Measurements from ENCODE around the gene VSTM5.

Gene VSTM5

DNA sequence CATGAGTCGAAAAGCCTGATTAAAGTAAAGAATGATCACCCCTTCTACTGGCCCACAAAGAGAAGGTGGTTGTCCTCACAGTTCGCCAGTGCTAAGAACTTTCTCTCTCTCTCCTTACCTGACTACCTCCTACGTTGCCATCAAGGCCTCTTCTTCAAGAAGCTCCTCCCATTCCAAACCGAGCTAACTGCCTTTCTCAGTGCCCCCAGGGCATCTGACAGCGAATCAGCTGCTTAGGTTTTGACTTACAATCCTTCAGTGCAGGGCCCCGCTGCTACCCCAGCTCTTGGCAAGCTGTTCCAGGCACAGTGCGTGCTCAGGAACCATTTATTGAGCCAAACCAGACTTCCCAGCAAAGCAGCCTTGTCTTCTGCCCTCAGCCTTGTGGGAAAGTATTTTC, 5.8 kb downstream of the VSTM5 start (continued):
- TF ChIP-seq, protein P1, sequence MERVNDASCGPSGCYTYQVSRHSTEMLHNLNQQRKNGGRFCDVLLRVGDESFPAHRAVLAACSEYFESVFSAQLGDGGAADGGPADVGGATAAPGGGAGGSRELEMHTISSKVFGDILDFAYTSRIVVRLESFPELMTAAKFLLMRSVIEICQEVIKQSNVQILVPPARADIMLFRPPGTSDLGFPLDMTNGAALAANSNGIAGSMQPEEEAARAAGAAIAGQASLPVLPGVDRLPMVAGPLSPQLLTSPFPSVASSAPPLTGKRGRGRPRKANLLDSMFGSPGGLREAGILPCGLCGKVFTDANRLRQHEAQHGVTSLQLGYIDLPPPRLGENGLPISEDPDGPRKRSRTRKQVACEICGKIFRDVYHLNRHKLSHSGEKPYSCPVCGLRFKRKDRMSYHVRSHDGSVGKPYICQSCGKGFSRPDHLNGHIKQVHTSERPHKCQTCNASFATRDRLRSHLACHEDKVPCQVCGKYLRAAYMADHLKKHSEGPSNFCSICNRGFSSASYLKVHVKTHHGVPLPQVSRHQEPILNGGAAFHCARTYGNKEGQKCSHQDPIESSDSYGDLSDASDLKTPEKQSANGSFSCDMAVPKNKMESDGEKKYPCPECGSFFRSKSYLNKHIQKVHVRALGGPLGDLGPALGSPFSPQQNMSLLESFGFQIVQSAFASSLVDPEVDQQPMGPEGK (CRISPR knock-in tag; IDR thresholded peaks at IDR 0.05; ENCODE audit: borderline replicate concordance), result no peak
- no peak for TF ChIP-seq TOX (CRISPR knock-in tag; IDR thresholded peaks at IDR 0.05; ENCODE audit: borderline replicate concordance)
- no peak for TF ChIP-seq ESRRG (CRISPR knock-in tag; IDR thresholded peaks at IDR 0.05)
- TF ChIP-seq CSDC2 (CRISPR knock-in tag; IDR thresholded peaks at IDR 0.05), result no peak

DNA sequence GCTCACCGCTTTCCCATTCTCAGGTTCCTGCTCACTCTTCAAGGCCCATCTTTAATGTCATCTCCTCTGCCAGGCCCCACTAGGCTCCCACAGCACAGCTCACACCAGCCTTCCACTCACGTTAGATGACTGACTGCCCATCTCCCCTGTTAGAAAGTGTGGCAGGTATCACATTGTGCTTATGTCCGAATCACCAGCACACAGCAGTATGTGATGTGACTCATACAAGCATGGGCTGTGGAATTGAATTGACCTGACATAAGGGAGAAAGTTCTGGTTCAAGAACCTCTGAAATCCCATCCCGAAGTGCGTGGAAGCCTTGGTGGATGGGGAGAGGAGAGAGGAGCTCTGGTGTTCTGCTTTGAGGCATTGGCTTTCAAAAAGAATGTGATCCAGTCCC, 6.5 kb downstream of the VSTM5 start:
- TF ChIP-seq, protein P2, sequence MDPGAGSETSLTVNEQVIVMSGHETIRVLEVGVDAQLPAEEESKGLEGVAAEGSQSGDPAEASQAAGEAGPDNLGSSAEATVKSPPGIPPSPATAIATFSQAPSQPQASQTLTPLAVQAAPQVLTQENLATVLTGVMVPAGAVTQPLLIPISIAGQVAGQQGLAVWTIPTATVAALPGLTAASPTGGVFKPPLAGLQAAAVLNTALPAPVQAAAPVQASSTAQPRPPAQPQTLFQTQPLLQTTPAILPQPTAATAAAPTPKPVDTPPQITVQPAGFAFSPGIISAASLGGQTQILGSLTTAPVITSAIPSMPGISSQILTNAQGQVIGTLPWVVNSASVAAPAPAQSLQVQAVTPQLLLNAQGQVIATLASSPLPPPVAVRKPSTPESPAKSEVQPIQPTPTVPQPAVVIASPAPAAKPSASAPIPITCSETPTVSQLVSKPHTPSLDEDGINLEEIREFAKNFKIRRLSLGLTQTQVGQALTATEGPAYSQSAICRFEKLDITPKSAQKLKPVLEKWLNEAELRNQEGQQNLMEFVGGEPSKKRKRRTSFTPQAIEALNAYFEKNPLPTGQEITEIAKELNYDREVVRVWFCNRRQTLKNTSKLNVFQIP (CRISPR knock-in tag; IDR thresholded peaks at IDR 0.05; ENCODE audit: borderline replicate concordance, low read depth), result no peak
- TF ChIP-seq, protein P3, sequence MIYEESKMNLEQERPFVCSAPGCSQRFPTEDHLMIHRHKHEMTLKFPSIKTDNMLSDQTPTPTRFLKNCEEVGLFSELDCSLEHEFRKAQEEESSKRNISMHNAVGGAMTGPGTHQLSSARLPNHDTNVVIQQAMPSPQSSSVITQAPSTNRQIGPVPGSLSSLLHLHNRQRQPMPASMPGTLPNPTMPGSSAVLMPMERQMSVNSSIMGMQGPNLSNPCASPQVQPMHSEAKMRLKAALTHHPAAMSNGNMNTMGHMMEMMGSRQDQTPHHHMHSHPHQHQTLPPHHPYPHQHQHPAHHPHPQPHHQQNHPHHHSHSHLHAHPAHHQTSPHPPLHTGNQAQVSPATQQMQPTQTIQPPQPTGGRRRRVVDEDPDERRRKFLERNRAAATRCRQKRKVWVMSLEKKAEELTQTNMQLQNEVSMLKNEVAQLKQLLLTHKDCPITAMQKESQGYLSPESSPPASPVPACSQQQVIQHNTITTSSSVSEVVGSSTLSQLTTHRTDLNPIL (CRISPR knock-in tag; IDR thresholded peaks at IDR 0.05; ENCODE audit: low read depth), result no peak
- TF ChIP-seq ESRRG (CRISPR knock-in tag; IDR thresholded peaks at IDR 0.05) (no peak), ZNF70 (CRISPR knock-in tag; IDR thresholded peaks at IDR 0.05) (no peak), ZFP3 (CRISPR knock-in tag; IDR thresholded peaks at IDR 0.05) (no peak), GLIS3 (CRISPR knock-in tag; IDR thresholded peaks at IDR 0.05) (no peak), TOX (CRISPR knock-in tag; IDR thresholded peaks at IDR 0.05; ENCODE audit: borderline replicate concordance) (no peak), CSDC2 (CRISPR knock-in tag; IDR thresholded peaks at IDR 0.05) (no peak), BACH2 (CRISPR knock-in tag; IDR thresholded peaks at IDR 0.05; ENCODE audit: borderline replicate concordance) (no peak), ZNF8 (CRISPR knock-in tag; IDR thresholded peaks at IDR 0.05) (no peak), ZC3H10 (CRISPR knock-in tag; IDR thresholded peaks at IDR 0.05) (no peak), ZFP30 (CRISPR knock-in tag; IDR thresholded peaks at IDR 0.05) (no peak), PPARA (CRISPR knock-in tag; IDR thresholded peaks at IDR 0.05; ENCODE audit: borderline replicate concordance) (no peak), SNAI2 (CRISPR knock-in tag; IDR thresholded peaks at IDR 0.05) (no peak), ISL1 (CRISPR knock-in tag; IDR thresholded peaks at IDR 0.05) (no peak), OSR1 (CRISPR knock-in tag; IDR thresholded peaks at IDR 0.05) (no peak)
- TF ChIP-seq, protein P4, sequence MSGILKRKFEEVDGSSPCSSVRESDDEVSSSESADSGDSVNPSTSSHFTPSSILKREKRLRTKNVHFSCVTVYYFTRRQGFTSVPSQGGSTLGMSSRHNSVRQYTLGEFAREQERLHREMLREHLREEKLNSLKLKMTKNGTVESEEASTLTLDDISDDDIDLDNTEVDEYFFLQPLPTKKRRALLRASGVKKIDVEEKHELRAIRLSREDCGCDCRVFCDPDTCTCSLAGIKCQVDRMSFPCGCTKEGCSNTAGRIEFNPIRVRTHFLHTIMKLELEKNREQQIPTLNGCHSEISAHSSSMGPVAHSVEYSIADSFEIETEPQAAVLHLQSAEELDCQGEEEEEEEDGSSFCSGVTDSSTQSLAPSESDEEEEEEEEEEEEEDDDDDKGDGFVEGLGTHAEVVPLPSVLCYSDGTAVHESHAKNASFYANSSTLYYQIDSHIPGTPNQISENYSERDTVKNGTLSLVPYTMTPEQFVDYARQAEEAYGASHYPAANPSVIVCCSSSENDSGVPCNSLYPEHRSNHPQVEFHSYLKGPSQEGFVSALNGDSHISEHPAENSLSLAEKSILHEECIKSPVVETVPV (CRISPR knock-in tag; IDR thresholded peaks at IDR 0.05), result no peak
- TF ChIP-seq, protein P1 (CRISPR knock-in tag; IDR thresholded peaks at IDR 0.05; ENCODE audit: borderline replicate concordance), result no peak
- ATAC-seq, result no peak

DNA sequence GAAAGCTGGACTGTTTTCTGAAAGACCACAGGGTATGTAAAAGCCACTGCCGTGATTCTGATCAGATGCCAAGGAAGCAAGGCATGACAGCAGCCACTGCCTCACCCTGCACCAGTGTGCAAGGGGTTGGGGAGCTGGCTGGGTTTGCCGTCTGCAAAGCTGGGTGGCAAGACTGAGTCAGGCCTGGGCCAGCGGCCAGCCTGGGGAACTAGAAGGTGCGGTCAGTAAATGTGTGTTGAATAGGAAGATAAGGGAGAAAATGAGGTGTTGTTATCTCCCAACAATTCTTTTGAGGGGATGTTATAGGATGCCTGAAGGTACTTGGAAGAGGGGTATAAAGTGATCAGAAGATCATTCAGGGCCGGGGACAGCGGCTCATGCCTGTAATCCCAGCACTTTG, 8.0 kb downstream of the VSTM5 start:
- TF ChIP-seq CSDC2 (CRISPR knock-in tag; IDR thresholded peaks at IDR 0.05) (no peak), ZNF70 (CRISPR knock-in tag; IDR thresholded peaks at IDR 0.05) (no peak), ZFP30 (CRISPR knock-in tag; IDR thresholded peaks at IDR 0.05) (no peak), SNAI2 (CRISPR knock-in tag; IDR thresholded peaks at IDR 0.05) (no peak), ZNF8 (CRISPR knock-in tag; IDR thresholded peaks at IDR 0.05) (no peak), GLIS3 (CRISPR knock-in tag; IDR thresholded peaks at IDR 0.05) (no peak), ZFP3 (CRISPR knock-in tag; IDR thresholded peaks at IDR 0.05) (peak; percentile 21; the same call in 1 of the 2 replicates), PPARA (CRISPR knock-in tag; IDR thresholded peaks at IDR 0.05; ENCODE audit: borderline replicate concordance) (no peak)
- peak; percentile 79 for ATAC-seq

DNA sequence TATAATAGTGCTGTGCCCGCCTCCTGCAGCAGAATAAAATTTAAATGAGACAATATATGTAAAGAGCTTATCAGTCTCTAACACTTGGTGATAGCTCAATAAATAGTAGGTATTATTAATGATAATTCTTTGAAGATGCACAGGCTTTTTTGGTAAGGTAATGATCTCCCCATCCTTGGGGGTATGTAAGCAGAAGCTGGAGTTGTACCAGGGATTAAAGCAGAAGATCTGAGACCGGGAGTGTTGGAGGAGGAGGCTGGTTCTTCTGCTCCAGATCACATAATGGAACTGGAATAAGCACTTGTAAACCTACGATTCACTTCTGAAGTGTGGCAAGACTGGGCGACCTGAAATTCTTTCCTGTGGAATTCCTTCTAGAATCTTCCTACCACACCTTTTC, 8.4 kb downstream of the VSTM5 start:
- ATAC-seq, result no peak
- TF ChIP-seq, protein P3 (CRISPR knock-in tag; IDR thresholded peaks at IDR 0.05; ENCODE audit: low read depth), result no peak
- TF ChIP-seq ZNF70 (CRISPR knock-in tag; IDR thresholded peaks at IDR 0.05) (no peak), ZNF8 (CRISPR knock-in tag; IDR thresholded peaks at IDR 0.05) (no peak), TOX (CRISPR knock-in tag; IDR thresholded peaks at IDR 0.05; ENCODE audit: borderline replicate concordance) (no peak), GLIS3 (CRISPR knock-in tag; IDR thresholded peaks at IDR 0.05) (no peak), ZC3H10 (CRISPR knock-in tag; IDR thresholded peaks at IDR 0.05) (no peak), SNAI2 (CRISPR knock-in tag; IDR thresholded peaks at IDR 0.05) (no peak), ZNF565 (CRISPR knock-in tag; conservative IDR thresholded peaks at IDR 0.05; ENCODE audit: low read depth) (no peak)
- TF ChIP-seq, protein P1 (CRISPR knock-in tag; IDR thresholded peaks at IDR 0.05; ENCODE audit: borderline replicate concordance), result no peak
- TF ChIP-seq, protein P5, sequence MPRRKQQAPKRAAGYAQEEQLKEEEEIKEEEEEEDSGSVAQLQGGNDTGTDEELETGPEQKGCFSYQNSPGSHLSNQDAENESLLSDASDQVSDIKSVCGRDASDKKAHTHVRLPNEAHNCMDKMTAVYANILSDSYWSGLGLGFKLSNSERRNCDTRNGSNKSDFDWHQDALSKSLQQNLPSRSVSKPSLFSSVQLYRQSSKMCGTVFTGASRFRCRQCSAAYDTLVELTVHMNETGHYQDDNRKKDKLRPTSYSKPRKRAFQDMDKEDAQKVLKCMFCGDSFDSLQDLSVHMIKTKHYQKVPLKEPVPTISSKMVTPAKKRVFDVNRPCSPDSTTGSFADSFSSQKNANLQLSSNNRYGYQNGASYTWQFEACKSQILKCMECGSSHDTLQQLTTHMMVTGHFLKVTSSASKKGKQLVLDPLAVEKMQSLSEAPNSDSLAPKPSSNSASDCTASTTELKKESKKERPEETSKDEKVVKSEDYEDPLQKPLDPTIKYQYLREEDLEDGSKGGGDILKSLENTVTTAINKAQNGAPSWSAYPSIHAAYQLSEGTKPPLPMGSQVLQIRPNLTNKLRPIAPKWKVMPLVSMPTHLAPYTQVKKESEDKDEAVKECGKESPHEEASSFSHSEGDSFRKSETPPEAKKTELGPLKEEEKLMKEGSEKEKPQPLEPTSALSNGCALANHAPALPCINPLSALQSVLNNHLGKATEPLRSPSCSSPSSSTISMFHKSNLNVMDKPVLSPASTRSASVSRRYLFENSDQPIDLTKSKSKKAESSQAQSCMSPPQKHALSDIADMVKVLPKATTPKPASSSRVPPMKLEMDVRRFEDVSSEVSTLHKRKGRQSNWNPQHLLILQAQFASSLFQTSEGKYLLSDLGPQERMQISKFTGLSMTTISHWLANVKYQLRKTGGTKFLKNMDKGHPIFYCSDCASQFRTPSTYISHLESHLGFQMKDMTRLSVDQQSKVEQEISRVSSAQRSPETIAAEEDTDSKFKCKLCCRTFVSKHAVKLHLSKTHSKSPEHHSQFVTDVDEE (CRISPR knock-in tag; IDR thresholded peaks at IDR 0.05), result no peak

All from SK-N-SH treated with all-trans-retinoic acid at 6 μM for 48 hours (cell line).